Measurements from ENCODE around the gene RABEP1. TPM values are rescaled to one million over a fixed set of nuclear protein-coding genes. Genes with fewer than 3 reads are reported as not detected.

The RABEP1 gene
- polyA plus RNA-seq, 1 donor from 2014 or later = 67.0 TPM

DNA sequence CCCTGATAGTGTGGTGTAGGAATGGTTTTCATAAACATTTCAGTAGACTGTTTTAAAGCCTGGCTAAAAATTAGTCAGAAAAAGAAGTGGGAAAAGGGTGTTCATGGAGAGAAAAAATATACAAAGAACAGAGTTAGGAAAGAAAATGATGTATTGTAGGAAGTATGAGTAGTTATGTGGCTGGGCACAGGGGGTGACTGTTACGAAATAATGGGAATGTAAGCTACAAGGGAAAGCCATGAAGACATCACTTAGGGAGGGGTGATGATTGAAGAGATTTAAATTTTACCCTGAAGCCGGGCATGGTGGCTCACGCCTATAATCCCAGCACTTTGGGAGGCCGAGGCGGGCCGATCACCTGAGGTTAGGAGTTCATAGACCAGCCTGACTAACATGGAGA, 82.1 kb downstream of the RABEP1 start:
- Histone ChIP-seq H3F3A (ENCODE audit: insufficient read depth, low read length, poor library complexity, severe bottlenecking) (no peaks in the 10 kb centered on the region), H3K27me3 (ENCODE audit: insufficient read depth, low read depth, low read length) (no peaks in the 10 kb centered on the region), H2AFZ (ENCODE audit: low read depth, low read length) (no peak overlapping the region), H3K4me3 (ENCODE audit: low read length) (no peak overlapping the region), H3K9me3 (ENCODE audit: low read length) (no peaks in the 10 kb centered on the region), H4K20me1 (ENCODE audit: insufficient read depth) (no peaks in the 10 kb centered on the region), H3K4me2 (ENCODE audit: low read length) (no peak overlapping the region), H3K9ac (ENCODE audit: low read length) (no peak overlapping the region), H3K79me2 (replicated peaks; ENCODE audit: insufficient read depth, low read length) (peaks cover 4% of the 10 kb centered on the region), H3K9me2 (ENCODE audit: insufficient read depth, low read length) (no peaks in the 10 kb centered on the region), H3K36me3 (ENCODE audit: insufficient read depth, low read length) (peaks cover 5% of the 10 kb centered on the region), H3K27ac (ENCODE audit: low read length) (no peak overlapping the region)
- no peak for TF ChIP-seq MXI1 (conservative IDR thresholded peaks at IDR 0.05; ENCODE audit: poor library complexity, severe bottlenecking)
- TF ChIP-seq, protein P1, sequence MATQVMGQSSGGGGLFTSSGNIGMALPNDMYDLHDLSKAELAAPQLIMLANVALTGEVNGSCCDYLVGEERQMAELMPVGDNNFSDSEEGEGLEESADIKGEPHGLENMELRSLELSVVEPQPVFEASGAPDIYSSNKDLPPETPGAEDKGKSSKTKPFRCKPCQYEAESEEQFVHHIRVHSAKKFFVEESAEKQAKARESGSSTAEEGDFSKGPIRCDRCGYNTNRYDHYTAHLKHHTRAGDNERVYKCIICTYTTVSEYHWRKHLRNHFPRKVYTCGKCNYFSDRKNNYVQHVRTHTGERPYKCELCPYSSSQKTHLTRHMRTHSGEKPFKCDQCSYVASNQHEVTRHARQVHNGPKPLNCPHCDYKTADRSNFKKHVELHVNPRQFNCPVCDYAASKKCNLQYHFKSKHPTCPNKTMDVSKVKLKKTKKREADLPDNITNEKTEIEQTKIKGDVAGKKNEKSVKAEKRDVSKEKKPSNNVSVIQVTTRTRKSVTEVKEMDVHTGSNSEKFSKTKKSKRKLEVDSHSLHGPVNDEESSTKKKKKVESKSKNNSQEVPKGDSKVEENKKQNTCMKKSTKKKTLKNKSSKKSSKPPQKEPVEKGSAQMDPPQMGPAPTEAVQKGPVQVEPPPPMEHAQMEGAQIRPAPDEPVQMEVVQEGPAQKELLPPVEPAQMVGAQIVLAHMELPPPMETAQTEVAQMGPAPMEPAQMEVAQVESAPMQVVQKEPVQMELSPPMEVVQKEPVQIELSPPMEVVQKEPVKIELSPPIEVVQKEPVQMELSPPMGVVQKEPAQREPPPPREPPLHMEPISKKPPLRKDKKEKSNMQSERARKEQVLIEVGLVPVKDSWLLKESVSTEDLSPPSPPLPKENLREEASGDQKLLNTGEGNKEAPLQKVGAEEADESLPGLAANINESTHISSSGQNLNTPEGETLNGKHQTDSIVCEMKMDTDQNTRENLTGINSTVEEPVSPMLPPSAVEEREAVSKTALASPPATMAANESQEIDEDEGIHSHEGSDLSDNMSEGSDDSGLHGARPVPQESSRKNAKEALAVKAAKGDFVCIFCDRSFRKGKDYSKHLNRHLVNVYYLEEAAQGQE (IDR thresholded peaks at IDR 0.05; ENCODE audit: borderline replicate concordance) = no peak
- no peak for TF ChIP-seq TAF1 (IDR thresholded peaks at IDR 0.05; ENCODE audit: low read depth)
- no peak for TF ChIP-seq POLR2AphosphoS5 (IDR thresholded peaks at IDR 0.05)
- no peak for TF ChIP-seq EP300 (conservative IDR thresholded peaks at IDR 0.05; ENCODE audit: poor library complexity, severe bottlenecking)

DNA sequence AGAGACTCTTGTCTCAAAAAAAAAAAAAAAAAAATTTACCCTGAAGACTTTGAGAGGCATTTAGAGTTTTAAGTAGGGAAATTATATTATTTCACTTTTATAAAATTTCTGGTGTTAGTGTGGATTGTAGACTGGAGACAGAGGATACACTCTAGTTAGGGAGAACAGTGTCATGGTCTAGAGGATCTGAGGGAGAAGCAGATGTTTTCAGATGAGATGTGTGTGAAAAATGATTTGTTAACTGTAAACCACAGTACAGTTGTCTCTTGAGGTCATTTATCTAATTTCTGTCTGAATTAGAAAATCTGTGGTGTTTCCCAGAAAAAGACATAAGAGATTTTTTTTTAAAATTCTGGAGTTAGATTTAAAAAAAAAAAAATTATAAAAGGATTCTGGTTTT, 82.6 kb downstream of the RABEP1 start:
- TF ChIP-seq, protein P2, sequence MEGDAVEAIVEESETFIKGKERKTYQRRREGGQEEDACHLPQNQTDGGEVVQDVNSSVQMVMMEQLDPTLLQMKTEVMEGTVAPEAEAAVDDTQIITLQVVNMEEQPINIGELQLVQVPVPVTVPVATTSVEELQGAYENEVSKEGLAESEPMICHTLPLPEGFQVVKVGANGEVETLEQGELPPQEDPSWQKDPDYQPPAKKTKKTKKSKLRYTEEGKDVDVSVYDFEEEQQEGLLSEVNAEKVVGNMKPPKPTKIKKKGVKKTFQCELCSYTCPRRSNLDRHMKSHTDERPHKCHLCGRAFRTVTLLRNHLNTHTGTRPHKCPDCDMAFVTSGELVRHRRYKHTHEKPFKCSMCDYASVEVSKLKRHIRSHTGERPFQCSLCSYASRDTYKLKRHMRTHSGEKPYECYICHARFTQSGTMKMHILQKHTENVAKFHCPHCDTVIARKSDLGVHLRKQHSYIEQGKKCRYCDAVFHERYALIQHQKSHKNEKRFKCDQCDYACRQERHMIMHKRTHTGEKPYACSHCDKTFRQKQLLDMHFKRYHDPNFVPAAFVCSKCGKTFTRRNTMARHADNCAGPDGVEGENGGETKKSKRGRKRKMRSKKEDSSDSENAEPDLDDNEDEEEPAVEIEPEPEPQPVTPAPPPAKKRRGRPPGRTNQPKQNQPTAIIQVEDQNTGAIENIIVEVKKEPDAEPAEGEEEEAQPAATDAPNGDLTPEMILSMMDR (IDR thresholded peaks at IDR 0.05; ENCODE audit: poor library complexity, severe bottlenecking) = no peak
- TF ChIP-seq SMC3 (conservative IDR thresholded peaks at IDR 0.05; ENCODE audit: poor library complexity) (no peak), MXI1 (conservative IDR thresholded peaks at IDR 0.05; ENCODE audit: poor library complexity, severe bottlenecking) (no peak), EZH2 (IDR thresholded peaks at IDR 0.05; ENCODE audit: borderline replicate concordance, insufficient read depth, low read length, poor library complexity, severe bottlenecking) (no peak), TAF1 (IDR thresholded peaks at IDR 0.05; ENCODE audit: low read depth) (no peak), POLR2AphosphoS5 (IDR thresholded peaks at IDR 0.05) (no peak), RAD21 (conservative IDR thresholded peaks at IDR 0.05) (no peak), EP300 (conservative IDR thresholded peaks at IDR 0.05; ENCODE audit: poor library complexity, severe bottlenecking) (no peak)
- TF ChIP-seq, protein P1 (IDR thresholded peaks at IDR 0.05; ENCODE audit: borderline replicate concordance) = no peak
- H3K27ac ChIP-seq (ENCODE audit: low read length) = no peak overlapping the region
- H3F3A ChIP-seq (ENCODE audit: insufficient read depth, low read length, poor library complexity, severe bottlenecking) = no peaks in the 10 kb centered on the region
- no peaks in the 10 kb centered on the region for H3K27me3 ChIP-seq (ENCODE audit: insufficient read depth, low read depth, low read length)
- H4K20me1 ChIP-seq (ENCODE audit: insufficient read depth) = no peaks in the 10 kb centered on the region
- no peaks in the 10 kb centered on the region for H3K9me2 ChIP-seq (ENCODE audit: insufficient read depth, low read length)
- H3K9me3 ChIP-seq (ENCODE audit: low read length) = no peaks in the 10 kb centered on the region
- no peak overlapping the region for H2AFZ ChIP-seq (ENCODE audit: low read depth, low read length)
- H3K36me3 ChIP-seq (ENCODE audit: insufficient read depth, low read length) = peaks cover 5% of the 10 kb centered on the region
- no peak overlapping the region for H3K4me3 ChIP-seq (ENCODE audit: low read length)
- no peak overlapping the region for H3K4me2 ChIP-seq (ENCODE audit: low read length)
- no peak overlapping the region for H3K9ac ChIP-seq (ENCODE audit: low read length)
- peaks cover 3% of the 10 kb centered on the region for H3K79me2 ChIP-seq (replicated peaks; ENCODE audit: insufficient read depth, low read length)
